Measurements from ENCODE around the gene ACKR2.

DNA sequence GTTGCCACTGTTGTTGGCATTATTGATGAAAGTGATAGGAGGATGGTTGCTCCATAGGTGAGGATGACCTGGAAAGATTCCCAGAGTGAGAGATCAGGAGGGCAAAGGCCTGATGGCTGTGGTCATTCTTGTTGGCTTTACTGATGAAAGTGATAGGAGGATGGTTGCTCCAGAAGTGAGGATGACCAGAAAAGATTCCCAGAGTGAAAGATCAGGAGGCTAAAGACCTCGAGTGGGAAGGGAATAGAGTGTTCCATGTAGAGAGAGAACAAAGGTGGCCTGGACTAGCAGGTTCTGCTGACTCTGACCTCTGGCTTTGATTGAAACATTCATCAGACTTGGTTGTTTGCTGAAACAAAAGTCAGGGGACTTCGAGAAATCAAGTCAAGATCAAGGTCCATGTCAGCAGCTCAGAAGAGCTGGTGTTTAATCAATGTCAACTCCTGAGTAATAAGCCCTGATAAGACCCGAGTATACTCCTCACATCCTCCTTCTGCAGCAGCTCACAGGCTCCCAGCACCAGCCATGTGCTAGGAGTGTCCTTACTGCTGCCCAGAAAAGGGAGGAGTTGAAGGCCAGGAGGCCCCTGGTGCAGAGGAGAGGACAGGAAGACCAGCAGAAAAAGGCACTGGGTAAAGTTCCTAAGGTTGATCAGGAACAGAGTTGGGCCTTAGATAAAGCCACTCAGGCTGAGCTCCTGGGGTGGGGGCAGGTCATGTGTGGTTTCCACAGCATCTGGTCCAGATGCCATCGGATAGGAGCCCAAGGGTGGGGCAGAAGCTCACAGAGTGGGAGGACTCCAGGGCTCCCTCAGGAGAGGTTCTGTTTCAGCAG, 46.5 kb downstream of the ACKR2 start:
- TF ChIP-seq EP300 (IDR thresholded peaks at IDR 0.05), result no peak
- TF ChIP-seq, protein P1, sequence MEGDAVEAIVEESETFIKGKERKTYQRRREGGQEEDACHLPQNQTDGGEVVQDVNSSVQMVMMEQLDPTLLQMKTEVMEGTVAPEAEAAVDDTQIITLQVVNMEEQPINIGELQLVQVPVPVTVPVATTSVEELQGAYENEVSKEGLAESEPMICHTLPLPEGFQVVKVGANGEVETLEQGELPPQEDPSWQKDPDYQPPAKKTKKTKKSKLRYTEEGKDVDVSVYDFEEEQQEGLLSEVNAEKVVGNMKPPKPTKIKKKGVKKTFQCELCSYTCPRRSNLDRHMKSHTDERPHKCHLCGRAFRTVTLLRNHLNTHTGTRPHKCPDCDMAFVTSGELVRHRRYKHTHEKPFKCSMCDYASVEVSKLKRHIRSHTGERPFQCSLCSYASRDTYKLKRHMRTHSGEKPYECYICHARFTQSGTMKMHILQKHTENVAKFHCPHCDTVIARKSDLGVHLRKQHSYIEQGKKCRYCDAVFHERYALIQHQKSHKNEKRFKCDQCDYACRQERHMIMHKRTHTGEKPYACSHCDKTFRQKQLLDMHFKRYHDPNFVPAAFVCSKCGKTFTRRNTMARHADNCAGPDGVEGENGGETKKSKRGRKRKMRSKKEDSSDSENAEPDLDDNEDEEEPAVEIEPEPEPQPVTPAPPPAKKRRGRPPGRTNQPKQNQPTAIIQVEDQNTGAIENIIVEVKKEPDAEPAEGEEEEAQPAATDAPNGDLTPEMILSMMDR (IDR thresholded peaks at IDR 0.05), result no peak
- no peak for TF ChIP-seq POLR2A (IDR thresholded peaks at IDR 0.05)

Measured in suprapubic skin (tissue), 3 donors.